ENCODE measurements around the gene EFNA5. TPM values are rescaled to one million over a fixed set of nuclear protein-coding genes. Genes with fewer than 3 reads are reported as not detected.

Gene EFNA5
- total and polyA plus RNA-seq, 7 donors = 0.32 to 5.4 (median 2.1) TPM

- Histone ChIP-seq H3K36me3 (ENCODE audit: insufficient read depth in 1 of 2, low read depth in 1 of 2) (no peaks in the 10 kb centered on the region), H3K27me3 (ENCODE audit: insufficient read depth in 3 of 3, low read length in 2 of 3) (peaks cover 0 to 2% (median 0%) of the 10 kb centered on the region in 3 donors), H3K4me1 (peaks cover 3% of the 10 kb centered on the region), H3K4me3 (peak overlapping the region; percentile 63), H3K27ac (peak overlapping the region; percentile 73), H3K9me3 (no peaks in the 10 kb centered on the region)
- WGBS, 3 donors = 20 to 34% (median 25%) methylated on average over 14 of the region's 14 CpGs
- DNase-seq = peak; percentile 43 to 52
- intact Hi-C loops (cut with DNase I) = loop anchor here in 1 of 2 donors (5.0 to 10.0 kb wide), 2 partner anchors 104 to 184 kb away; partner anchors contain the start of gene EFNA5
- TF ChIP-seq, protein P1, sequence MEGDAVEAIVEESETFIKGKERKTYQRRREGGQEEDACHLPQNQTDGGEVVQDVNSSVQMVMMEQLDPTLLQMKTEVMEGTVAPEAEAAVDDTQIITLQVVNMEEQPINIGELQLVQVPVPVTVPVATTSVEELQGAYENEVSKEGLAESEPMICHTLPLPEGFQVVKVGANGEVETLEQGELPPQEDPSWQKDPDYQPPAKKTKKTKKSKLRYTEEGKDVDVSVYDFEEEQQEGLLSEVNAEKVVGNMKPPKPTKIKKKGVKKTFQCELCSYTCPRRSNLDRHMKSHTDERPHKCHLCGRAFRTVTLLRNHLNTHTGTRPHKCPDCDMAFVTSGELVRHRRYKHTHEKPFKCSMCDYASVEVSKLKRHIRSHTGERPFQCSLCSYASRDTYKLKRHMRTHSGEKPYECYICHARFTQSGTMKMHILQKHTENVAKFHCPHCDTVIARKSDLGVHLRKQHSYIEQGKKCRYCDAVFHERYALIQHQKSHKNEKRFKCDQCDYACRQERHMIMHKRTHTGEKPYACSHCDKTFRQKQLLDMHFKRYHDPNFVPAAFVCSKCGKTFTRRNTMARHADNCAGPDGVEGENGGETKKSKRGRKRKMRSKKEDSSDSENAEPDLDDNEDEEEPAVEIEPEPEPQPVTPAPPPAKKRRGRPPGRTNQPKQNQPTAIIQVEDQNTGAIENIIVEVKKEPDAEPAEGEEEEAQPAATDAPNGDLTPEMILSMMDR (IDR thresholded peaks at IDR 0.05) = no peak
- ATAC-seq = peak; percentile 81 to 84 (median 82)
Measured at GRCh38 chr5:107570805-107571531, 99.8 kb downstream of the EFNA5 start.

DNA sequence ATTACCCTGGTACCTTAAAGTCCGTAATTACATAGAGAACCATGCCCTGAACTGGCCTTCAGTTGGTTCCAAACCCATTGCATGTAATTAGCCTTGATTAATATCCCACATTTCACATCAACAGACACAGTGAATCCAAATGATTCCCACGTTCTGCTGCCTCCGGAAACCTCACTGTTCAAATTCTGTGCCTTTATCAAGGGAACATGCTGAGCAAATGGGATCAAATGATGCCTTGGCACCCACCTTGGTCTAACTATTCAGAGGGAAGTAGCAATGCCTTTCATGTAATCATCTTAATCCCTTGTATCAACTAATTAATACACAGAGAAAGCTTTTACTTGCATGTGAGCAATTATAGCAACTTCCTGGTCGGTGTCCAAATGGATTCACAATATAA is 100.6 kb downstream of the EFNA5 start:
- no peak for ATAC-seq
- Histone ChIP-seq H3K27ac (no peak overlapping the region), H3K4me1 (peaks cover 3% of the 10 kb centered on the region)

DNA sequence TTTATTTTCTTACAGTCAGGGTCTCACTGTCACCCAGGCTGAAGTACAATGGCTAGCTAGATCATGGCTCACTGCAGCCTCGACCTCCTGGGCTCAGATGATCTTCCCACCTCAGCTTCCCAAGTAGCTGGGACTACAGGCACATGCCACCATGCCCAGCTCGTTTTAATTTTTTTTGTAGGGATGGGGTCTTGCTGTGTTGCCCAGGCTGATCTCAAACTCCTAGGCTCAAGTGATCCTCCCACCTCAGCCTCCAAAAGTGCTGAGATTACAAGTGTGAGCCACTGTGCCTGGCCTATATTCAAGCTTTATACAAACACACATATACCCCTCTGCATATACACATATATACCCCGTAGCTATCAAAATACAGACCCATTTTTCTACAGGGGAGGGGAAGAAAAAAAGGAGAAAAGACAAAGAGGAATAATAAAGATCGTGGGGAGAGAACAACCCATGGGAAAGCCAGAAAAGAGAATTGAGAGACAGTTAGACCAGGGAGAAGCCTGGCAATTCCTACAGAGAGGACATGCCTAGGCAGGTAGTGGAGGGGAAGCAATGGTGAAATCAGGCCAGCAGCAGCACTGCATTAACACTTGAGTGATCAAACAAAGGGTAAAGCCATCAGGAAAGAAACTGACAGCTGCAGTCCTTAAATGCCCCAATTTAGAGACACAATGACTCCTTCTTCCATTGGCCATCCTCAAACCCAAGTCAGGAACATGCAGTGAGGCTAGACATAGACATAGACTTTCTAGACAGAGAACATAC is 102.7 kb downstream of the EFNA5 start:
- no peak overlapping the region for H3K27ac ChIP-seq
- peaks cover 0 to 2% (median 0%) of the 10 kb centered on the region in 3 donors for H3K27me3 ChIP-seq (ENCODE audit: insufficient read depth in 3 of 3, low read length in 2 of 3)
- no peaks in the 10 kb centered on the region for H3K9me3 ChIP-seq
- H3K4me3 ChIP-seq = no peak overlapping the region
- no peak for ATAC-seq
- peaks cover 3% of the 10 kb centered on the region for H3K4me1 ChIP-seq
- 90 to 94% (median 92%) methylated on average over 4 of the region's 4 CpGs for WGBS, 3 donors
- TF ChIP-seq, protein P1 (IDR thresholded peaks at IDR 0.05) = no peak
- no peak for DNase-seq
- no peaks in the 10 kb centered on the region for H3K36me3 ChIP-seq (ENCODE audit: insufficient read depth in 1 of 2, low read depth in 1 of 2)
- intact Hi-C loops (cut with DNase I) = no loop called here

More for the DNA sequence above, 100.6 kb downstream of the EFNA5 start:
- WGBS, 3 donors = 84 to 94% (median 88%) methylated on average over 4 of the region's 4 CpGs
- H3K9me3 ChIP-seq = no peaks in the 10 kb centered on the region
- TF ChIP-seq, protein P1 (IDR thresholded peaks at IDR 0.05) = no peak
- no peak overlapping the region for H3K4me3 ChIP-seq
- H3K36me3 ChIP-seq (ENCODE audit: insufficient read depth in 1 of 2, low read depth in 1 of 2) = no peaks in the 10 kb centered on the region
- intact Hi-C loops (cut with DNase I) = loop anchor here in 1 of 2 donors (5.0 to 10.0 kb wide), 2 partner anchors 105 to 183 kb away; partner anchors contain the start of gene EFNA5
- no peak for DNase-seq
- H3K27me3 ChIP-seq (ENCODE audit: insufficient read depth in 3 of 3, low read length in 2 of 3) = peaks cover 0 to 2% (median 0%) of the 10 kb centered on the region in 3 donors

GRCh38 chr5:107566986-107567385 is 103.8 kb downstream of the EFNA5 start:
- Histone ChIP-seq H3K36me3 (ENCODE audit: insufficient read depth in 1 of 2, low read depth in 1 of 2) (no peaks in the 10 kb centered on the region), H3K27me3 (ENCODE audit: insufficient read depth in 3 of 3, low read length in 2 of 3) (no peaks in the 10 kb centered on the region), H3K4me1 (peaks cover 3% of the 10 kb centered on the region), H3K4me3 (no peak overlapping the region), H3K9me3 (no peaks in the 10 kb centered on the region), H3K27ac (no peak overlapping the region)
- ATAC-seq = no peak
- WGBS, 3 donors = 74 to 75% (median 74%) methylated on average over 2 of the region's 2 CpGs
- intact Hi-C loops (cut with DNase I) = no loop called here
- DNase-seq = no peak
- TF ChIP-seq, protein P1 (IDR thresholded peaks at IDR 0.05) = no peak

Data from psoas muscle (tissue), 8 donors.